H1 (cell line): Measurements from ENCODE around the gene GP2.

Source experiments
- FOSL1 ChIP-seq: IDR thresholded peaks from 2 replicates; pipeline ENCODE4 v1.6.1; 2011; ENCODE audit warnings: mild to moderate bottlenecking, low read depth, low read length, moderate library complexity; ENCODE audit not compliant: insufficient read depth
- GABPA ChIP-seq: IDR thresholded peaks from 2 replicates; pipeline ENCODE4 v1.6.1; 2011; ENCODE audit warnings: mild to moderate bottlenecking, low read length, moderate library complexity, borderline replicate concordance; ENCODE audit not compliant: insufficient read depth
- POLR2A ChIP-seq, 2 experiments: IDR thresholded peaks; 1 replicate in 1 of 2; 2 replicates in 1 of 2; pipeline ENCODE4 v1.6.1; 2011; ENCODE audit warnings: low read depth in 2 of 2, low read length in 2 of 2, mild to moderate bottlenecking in 2 of 2; ENCODE audit errors: control extremely low read depth in 1 of 2
- POLR2AphosphoS5 ChIP-seq: IDR thresholded peaks from 2 replicates; pipeline ENCODE4 v1.6.1; 2011; ENCODE audit warnings: low read depth, low read length
- RAD21 ChIP-seq, 2 experiments: IDR thresholded peaks in 1 of 2; conservative IDR thresholded peaks in 1 of 2; 2 replicates each; pipeline ENCODE4 v1.6.1; 2011; ENCODE audit warnings: low read depth in 2 of 2, low read length in 2 of 2, improper control_type of control experiment in 1 of 2, inconsistent platforms in 1 of 2, mild to moderate bottlenecking in 1 of 2, moderate library complexity in 1 of 2
- RFX5 ChIP-seq: IDR thresholded peaks from 2 replicates; pipeline ENCODE4 v1.6.1; 2011; ENCODE audit warnings: low read depth, low read length, improper control_type of control experiment, borderline replicate concordance
- SIN3A ChIP-seq, 2 experiments: IDR thresholded peaks in 1 of 2; conservative IDR thresholded peaks in 1 of 2; 2 replicates each; pipeline ENCODE4 v1.6.1; 2011 to 2012; ENCODE audit warnings: low read length in 2 of 2, improper control_type of control experiment in 1 of 2, low read depth in 1 of 2, mild to moderate bottlenecking in 1 of 2
- TF ChIP-seq, protein P1 (sequence below), 3 experiments: IDR thresholded peaks; 1 replicate in 2 of 3; 2 replicates in 1 of 3; pipeline versions ENCODE4 v1.5.1 to v1.6.1; 2011; ENCODE audit warnings: low read length in 3 of 3, mild to moderate bottlenecking in 3 of 3, inconsistent platforms in 2 of 3, low read depth in 1 of 3, moderate library complexity in 1 of 3; ENCODE audit not compliant: insufficient read depth in 1 of 3; ENCODE audit errors: control extremely low read depth in 1 of 3

DNA sequence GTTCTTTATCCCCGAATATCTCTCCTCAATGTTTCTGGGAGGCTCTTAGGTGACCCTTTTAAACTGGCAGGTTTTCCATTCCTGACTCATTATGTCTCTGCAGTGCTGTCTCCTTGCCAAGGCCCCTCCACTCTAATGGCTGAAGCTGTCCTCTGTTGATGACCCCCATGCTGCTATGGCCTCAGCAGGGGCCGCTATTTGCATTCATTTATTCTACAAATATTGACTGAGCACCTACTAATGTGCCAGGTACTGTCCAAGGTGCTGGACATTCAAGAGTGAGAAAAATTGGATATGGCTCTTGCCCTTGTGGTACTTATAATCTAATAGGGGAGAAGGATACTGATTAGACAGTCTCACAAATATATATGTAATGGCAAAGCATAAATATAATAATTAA lies 55.4 kb downstream of the GP2 start:
- TF ChIP-seq RAD21 (IDR thresholded peaks at IDR 0.05 in 1 of 2, conservative IDR thresholded peaks at IDR 0.05 in 1 of 2; ENCODE audit: low read depth in 2 of 2, low read length in 2 of 2) (no peak), POLR2AphosphoS5 (no peak), POLR2A (IDR thresholded peaks at IDR 0.05; ENCODE audit: control extremely low read depth in 1 of 2, low read depth in 2 of 2, low read length in 2 of 2) (no peak), SIN3A (conservative IDR thresholded peaks at IDR 0.05 in 1 of 2, IDR thresholded peaks at IDR 0.05 in 1 of 2; ENCODE audit: low read depth in 1 of 2, low read length in 2 of 2) (no peak), GABPA (no peak), FOSL1 (no peak), RFX5 (no peak)
- TF ChIP-seq, protein P1, sequence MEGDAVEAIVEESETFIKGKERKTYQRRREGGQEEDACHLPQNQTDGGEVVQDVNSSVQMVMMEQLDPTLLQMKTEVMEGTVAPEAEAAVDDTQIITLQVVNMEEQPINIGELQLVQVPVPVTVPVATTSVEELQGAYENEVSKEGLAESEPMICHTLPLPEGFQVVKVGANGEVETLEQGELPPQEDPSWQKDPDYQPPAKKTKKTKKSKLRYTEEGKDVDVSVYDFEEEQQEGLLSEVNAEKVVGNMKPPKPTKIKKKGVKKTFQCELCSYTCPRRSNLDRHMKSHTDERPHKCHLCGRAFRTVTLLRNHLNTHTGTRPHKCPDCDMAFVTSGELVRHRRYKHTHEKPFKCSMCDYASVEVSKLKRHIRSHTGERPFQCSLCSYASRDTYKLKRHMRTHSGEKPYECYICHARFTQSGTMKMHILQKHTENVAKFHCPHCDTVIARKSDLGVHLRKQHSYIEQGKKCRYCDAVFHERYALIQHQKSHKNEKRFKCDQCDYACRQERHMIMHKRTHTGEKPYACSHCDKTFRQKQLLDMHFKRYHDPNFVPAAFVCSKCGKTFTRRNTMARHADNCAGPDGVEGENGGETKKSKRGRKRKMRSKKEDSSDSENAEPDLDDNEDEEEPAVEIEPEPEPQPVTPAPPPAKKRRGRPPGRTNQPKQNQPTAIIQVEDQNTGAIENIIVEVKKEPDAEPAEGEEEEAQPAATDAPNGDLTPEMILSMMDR (IDR thresholded peaks at IDR 0.05; ENCODE audit: control extremely low read depth in 1 of 3, insufficient read depth in 1 of 3, low read depth in 1 of 3, low read length in 3 of 3) = no peak
